Gastroesophageal sphincter (tissue), 3 donors: ENCODE results near the gene NAIF1.

Experiments used
- EP300 ChIP-seq: sonication (generic); formaldehyde crosslinking; IDR thresholded peaks from one replicate; pipeline ENCODE4 v1.6.1; 2017; ENCODE audit warnings: antibody characterized with exemption, mild to moderate bottlenecking
- POLR2A ChIP-seq, 2 donors: fragments of 450-650 bp; IDR thresholded peaks; one replicate each; pipeline ENCODE4 v1.6.1; 2017; ENCODE audit warnings: antibody characterized with exemption in 2 of 2, mild to moderate bottlenecking in 2 of 2, moderate library complexity in 1 of 2
- POLR2AphosphoS5 ChIP-seq: sonication (generic); formaldehyde crosslinking; IDR thresholded peaks from one replicate; pipeline ENCODE4 v1.6.1; 2017; ENCODE audit warnings: antibody characterized with exemption
- TF ChIP-seq, protein P1 (sequence below), 4 experiments: fragments of 200-600 bp in 2 of 4; fragments of 450-650 bp in 2 of 4; sonication (generic) in 1 of 4; IDR thresholded peaks; one replicate each; pipeline ENCODE4 v1.5.1; 2017 to 2019; ENCODE audit warnings: antibody characterized with exemption in 4 of 4, mild to moderate bottlenecking in 2 of 4, moderate library complexity in 2 of 4

DNA sequence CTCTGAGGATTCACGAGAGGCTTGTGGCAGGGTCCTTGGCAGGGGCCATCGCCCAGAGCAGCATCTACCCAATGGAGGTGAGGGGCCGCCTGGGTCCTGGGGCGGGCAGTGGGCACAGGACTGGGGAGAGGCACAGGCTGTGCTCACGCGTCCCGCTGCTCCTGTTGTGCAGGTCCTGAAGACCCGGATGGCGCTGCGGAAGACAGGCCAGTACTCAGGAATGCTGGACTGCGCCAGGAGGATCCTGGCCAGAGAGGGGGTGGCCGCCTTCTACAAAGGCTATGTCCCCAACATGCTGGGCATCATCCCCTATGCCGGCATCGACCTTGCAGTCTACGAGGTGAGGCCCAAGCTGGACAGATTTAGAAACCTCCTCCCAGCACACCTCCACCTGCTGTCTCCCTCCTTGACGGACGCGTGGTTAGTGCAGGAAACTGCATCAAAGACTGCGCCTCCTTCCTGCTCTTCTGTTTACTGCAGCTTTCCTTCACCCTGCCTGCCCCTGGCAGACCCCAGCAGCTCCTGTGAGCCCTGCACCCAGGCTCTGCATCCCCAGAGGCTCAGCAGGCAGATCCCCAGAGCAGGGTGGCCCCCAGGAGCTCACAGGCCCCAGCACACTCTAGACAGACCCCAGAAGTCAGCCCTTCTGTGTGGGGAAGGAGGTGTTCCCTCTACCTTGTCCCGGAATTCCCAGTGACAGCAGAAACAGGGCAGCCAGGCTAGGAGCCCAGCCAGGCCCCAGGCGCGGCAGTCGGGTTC lies 39.2 kb upstream of the NAIF1 start:
- TF ChIP-seq, protein P1, sequence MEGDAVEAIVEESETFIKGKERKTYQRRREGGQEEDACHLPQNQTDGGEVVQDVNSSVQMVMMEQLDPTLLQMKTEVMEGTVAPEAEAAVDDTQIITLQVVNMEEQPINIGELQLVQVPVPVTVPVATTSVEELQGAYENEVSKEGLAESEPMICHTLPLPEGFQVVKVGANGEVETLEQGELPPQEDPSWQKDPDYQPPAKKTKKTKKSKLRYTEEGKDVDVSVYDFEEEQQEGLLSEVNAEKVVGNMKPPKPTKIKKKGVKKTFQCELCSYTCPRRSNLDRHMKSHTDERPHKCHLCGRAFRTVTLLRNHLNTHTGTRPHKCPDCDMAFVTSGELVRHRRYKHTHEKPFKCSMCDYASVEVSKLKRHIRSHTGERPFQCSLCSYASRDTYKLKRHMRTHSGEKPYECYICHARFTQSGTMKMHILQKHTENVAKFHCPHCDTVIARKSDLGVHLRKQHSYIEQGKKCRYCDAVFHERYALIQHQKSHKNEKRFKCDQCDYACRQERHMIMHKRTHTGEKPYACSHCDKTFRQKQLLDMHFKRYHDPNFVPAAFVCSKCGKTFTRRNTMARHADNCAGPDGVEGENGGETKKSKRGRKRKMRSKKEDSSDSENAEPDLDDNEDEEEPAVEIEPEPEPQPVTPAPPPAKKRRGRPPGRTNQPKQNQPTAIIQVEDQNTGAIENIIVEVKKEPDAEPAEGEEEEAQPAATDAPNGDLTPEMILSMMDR (IDR thresholded peaks at IDR 0.05), result no peak
- TF ChIP-seq POLR2AphosphoS5 (no peak), EP300 (no peak), POLR2A (IDR thresholded peaks at IDR 0.05) (no peak)
